ENCODE data around the gene HSF2BP. TPM values are rescaled to one million over a fixed set of nuclear protein-coding genes. Genes with fewer than 3 reads are reported as not detected.
"Not testable (repeated sequence)": the region's sequence is repeated elsewhere in the genome, so short reads cannot be mapped to it uniquely, and the experiment has no call there.

Gene HSF2BP
- total RNA-seq, 1 experiment from 2014 or later = 2.6 TPM

- DNase-seq (ENCODE audit: low read depth) = not testable (repeated sequence)
These were observed 136.7 kb downstream of the HSF2BP start for GRCh38 chr21:43522495-43523131.

DNA sequence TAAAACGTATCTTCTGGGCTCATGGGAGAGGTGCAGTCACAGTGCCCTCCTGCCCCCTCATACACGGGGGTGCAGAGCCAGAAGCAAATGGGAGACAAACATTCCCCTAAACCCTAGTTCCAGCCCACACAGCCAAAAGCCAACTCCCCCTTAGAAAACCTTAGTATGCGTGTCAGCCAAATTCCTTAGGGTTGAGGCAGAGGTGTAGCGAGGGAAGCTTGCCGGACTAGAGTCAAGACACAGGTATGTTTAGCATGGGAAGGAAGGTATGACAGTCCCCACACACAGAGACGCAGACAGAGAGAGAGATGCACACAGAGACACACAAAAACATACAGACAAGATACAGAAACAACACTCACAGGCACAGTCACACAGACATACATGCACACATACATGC lies 141.6 kb downstream of the HSF2BP start:
- not testable (repeated sequence) for DNase-seq (ENCODE audit: low read depth)

DNA sequence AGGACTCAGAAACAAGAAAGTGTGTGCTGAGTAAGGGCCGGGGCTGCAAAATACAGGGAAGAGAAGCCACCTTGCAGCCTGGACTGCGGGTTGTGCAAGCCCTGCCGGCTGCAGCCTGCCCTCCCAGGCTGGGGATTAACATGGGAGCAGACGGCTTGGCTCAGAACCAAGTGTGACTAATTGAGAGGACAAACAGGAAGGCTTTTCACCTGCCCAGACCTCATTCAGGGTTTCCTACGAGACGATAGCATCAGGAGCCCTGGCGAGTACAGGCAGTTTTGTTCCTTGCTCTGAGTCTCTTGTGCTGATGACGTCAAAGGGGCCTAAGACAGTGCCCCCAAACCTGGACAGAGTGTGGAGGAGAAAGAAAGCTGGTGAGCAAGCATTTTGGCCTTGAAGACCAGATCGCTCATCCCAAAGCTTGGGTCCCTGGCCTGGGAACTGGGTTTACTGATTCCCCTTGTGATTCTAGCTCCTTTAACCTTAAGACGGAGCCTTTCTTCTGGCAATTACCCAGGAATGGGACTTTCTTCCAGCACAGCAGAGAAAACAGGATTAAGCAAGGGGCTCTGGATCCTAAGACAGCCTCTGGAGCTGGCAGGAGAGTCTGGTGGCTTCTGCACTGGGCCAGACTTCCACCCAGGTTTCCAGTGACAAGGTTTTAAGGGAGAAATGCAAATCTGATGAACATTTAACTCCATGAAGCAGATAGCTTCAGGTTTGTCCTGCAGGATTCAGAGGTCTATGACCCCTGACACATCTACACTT lies 142.2 kb downstream of the HSF2BP start:
- DNase-seq (ENCODE audit: low read depth) = not testable (repeated sequence)

DNA sequence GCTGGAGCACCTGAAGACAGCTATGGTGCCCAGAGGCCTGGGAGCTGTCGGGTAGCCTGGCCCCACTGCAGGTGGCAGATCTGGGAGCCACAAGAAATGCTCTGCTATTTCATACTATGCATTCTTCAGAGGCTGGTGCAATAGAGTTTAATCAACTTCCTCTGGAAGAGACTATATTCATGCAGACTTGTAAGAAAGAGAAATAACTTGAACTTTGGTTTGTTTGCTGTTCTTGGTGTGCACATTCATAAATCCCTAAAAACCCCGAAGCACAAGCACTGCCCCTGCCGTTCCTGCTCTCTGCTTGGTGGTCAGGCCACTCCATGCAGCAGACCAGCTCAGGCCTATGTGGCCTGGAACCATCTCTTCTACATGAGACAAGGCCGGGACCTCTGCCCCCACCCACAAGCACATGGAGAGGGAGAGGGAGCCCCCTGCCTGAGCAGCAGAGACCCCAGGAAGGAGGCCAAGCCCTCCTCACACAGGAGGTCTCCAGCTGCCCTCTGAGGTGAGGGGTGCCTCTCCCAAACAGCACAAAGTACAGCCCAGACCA lies 142.9 kb downstream of the HSF2BP start:
- DNase-seq (ENCODE audit: low read depth) = not testable (repeated sequence)

GRCh38 chr21:43514834-43515233 lies 144.5 kb downstream of the HSF2BP start:
- not testable (repeated sequence) for DNase-seq (ENCODE audit: low read depth)

DNA sequence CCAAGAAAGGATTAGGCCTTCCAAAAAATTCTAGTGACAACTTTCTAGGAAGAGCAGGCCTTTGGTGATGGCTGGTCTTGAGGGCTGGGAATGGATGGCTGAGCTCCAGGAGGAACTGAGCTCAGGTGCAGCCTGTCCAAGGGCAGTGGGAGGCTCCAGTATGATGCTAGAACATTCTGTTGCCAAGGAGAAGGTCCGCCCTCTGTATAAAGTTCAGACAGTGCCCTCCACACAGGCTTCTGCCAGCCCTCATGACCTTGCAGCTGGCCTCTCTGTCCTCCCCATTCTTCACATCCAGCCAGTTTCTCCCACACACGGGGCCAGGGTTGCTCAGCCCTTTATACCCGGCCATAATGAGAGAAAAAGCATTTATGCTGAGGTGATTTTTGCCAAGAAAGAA lies 146.3 kb downstream of the HSF2BP start:
- not testable (repeated sequence) for DNase-seq (ENCODE audit: low read depth)

GRCh38 chr21:43511209-43511608 lies 148.1 kb downstream of the HSF2BP start:
- not testable (repeated sequence) for DNase-seq (ENCODE audit: low read depth)

GRCh38 chr21:43510669-43511068 lies 148.6 kb downstream of the HSF2BP start:
- not testable (repeated sequence) for DNase-seq (ENCODE audit: low read depth)

- DNase-seq (ENCODE audit: low read depth) = not testable (repeated sequence)
These were observed 155.4 kb downstream of the HSF2BP start for GRCh38 chr21:43503892-43504291.

GRCh38 chr21:43503075-43503750 lies 156.1 kb downstream of the HSF2BP start:
- not testable (repeated sequence) for DNase-seq (ENCODE audit: low read depth)

GRCh38 chr21:43502407-43503071 lies 156.7 kb downstream of the HSF2BP start:
- DNase-seq (ENCODE audit: low read depth) = not testable (repeated sequence)

DNA sequence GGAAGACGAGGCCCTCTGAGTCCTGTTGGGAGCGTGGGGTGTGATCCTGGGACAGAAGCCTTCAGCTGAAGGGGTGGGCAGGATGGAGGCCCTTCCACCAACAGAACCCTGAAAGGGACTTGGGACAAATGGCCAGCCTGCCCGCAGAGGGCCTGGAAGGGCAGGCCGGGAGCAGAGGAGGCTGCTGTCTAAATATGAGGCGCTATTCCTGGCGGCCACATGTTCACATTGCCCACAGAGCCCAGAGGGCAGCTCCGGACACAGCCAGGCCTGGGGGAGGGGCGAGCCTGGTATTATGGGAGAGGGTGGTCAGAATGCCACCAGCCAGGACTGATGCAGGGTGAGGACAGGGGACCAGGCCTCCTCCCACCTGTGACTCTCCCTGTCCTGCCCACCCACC lies 160.4 kb downstream of the HSF2BP start:
- DNase-seq (ENCODE audit: low read depth) = not testable (repeated sequence)

DNA sequence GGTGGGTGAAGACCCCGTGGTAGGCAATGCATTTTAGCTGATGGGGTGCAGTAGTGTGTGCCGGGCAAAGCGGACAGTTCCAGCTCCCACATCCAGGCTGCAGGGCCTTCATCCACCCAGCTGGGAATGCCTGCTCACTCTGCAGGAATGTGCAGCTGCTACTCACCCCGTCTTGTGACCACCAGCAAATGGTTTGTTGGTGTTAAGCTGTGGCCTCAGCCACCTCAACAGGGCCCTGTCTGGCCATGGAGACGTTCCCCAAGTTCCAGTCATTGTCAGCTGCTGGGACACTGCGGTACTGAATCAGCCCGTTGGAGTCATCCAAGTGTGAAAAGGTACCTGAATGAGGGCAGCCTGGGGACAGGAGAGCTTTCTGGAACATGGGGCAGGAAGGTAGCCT lies 161.2 kb downstream of the HSF2BP start:
- DNase-seq (ENCODE audit: low read depth) = not testable (repeated sequence)

GRCh38 chr21:43494279-43495012 lies 164.8 kb downstream of the HSF2BP start:
- DNase-seq (ENCODE audit: low read depth) = not testable (repeated sequence)

- DNase-seq (ENCODE audit: low read depth) = not testable (repeated sequence)
These were observed 165.8 kb downstream of the HSF2BP start for GRCh38 chr21:43493471-43493870.

DNA sequence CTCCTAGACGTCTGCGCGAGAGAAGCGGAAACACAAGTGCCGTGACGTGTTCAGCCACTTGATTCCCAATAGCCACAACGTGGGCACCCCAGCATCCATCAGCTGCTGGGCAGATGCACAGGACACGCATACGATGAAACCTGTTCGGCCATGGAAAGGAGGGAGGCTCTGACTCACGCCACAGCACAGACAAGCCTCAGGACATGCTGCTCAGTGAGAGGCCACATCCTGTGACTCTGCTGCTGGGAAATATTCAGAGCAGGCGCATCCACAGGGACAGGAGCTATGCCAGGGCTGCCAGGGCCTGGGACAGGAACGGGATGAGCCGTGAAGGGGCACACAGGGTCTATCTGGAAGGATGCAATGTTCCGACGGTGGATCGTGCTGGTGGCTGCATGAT lies 171.1 kb downstream of the HSF2BP start:
- not testable (repeated sequence) for DNase-seq (ENCODE audit: low read depth)

GRCh38 chr21:43486051-43486450 lies 173.2 kb downstream of the HSF2BP start:
- not testable (repeated sequence) for DNase-seq (ENCODE audit: low read depth)

- DNase-seq (ENCODE audit: low read depth) = not testable (repeated sequence)
These were observed 174.3 kb downstream of the HSF2BP start for GRCh38 chr21:43485016-43485415.

DNA sequence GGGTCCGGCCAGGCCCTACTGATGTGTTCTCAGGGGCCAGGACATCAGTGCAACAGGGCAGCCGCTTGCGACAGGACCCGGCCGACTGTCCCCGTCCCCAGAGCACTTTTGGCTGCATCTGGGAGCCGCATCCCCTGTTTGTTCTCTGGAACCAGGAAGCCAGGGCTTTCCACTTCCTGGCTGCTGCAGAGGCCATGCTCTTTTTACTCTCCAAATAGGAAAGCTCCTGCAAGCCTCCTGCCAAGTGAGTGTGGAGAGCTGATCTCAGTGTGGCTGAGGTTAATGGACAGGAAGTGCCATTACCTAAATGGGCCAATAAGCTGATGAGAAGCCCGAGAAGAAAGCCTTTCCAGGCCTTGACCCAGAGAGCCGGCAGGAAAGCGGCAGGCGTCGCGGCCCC lies 180.1 kb downstream of the HSF2BP start:
- not testable (repeated sequence) for DNase-seq (ENCODE audit: low read depth)

All from LHCN-M2 (cell line).